GM23248 (cell line): Measurements from ENCODE around the gene MAGEA9B.

Source experiments
- EZH2 ChIP-seq: fragments of 200-600 bp; sonication (generic); IDR thresholded peaks from 2 replicates; pipeline ENCODE4 v1.6.1; 2018; ENCODE audit warnings: antibody characterized with exemption, mild to moderate bottlenecking; ENCODE audit not compliant: insufficient read depth, poor library complexity, severe bottlenecking
- EZH2phosphoT487 ChIP-seq: fragments of 200-600 bp; sonication (generic); IDR thresholded peaks from 2 replicates; pipeline ENCODE4 v1.6.1; 2018; ENCODE audit warnings: antibody characterized with exemption, moderate library complexity, mild to moderate bottlenecking, low read depth; ENCODE audit not compliant: insufficient read depth

- no peak for TF ChIP-seq EZH2phosphoT487
- no peak for TF ChIP-seq EZH2
Observed at GRCh38 chrX:149572743-149573142, 14.5 kb downstream of the MAGEA9B start.
